ENCODE measurements around the gene HADHA.

HADHA gene

GRCh38 chr2:26229595-26229994, 14.8 kb downstream of the HADHA start:
- no peaks in the 10 kb centered on the region for H3K9me2 ChIP-seq (replicated peaks; ENCODE audit: insufficient read depth, low read length)
- no peak overlapping the region for H3K27ac ChIP-seq (ENCODE audit: low read depth, low read length)
- H3F3A ChIP-seq (ENCODE audit: insufficient read depth): no peaks in the 10 kb centered on the region
- TF ChIP-seq CTCF (IDR thresholded peaks at IDR 0.05; ENCODE audit: insufficient read depth, low read length, poor library complexity, severe bottlenecking) (no peak), EZH2phosphoT487 (conservative IDR thresholded peaks at IDR 0.05; ENCODE audit: low read length) (no peak)
- H2AFZ ChIP-seq (ENCODE audit: low read depth, low read length, severe bottlenecking): no peak overlapping the region
- H3K4me2 ChIP-seq (ENCODE audit: low read depth, low read length, poor library complexity, severe bottlenecking): no peak overlapping the region
- H3K9ac ChIP-seq (ENCODE audit: low read length): no peak overlapping the region
- no peaks in the 10 kb centered on the region for H3K9me3 ChIP-seq (ENCODE audit: insufficient read depth, low read length)
- H3K27me3 ChIP-seq (ENCODE audit: low read length): no peaks in the 10 kb centered on the region
- H3K36me3 ChIP-seq (ENCODE audit: low read length): peaks cover 51% of the 10 kb centered on the region; the same call in 1 of the 2 replicates
- H4K20me1 ChIP-seq (ENCODE audit: low read depth, low read length): no peaks in the 10 kb centered on the region
- no peaks in the 10 kb centered on the region for H3K79me2 ChIP-seq (ENCODE audit: insufficient read depth, low read length)
- H3K4me3 ChIP-seq (ENCODE audit: insufficient read depth, low read length, poor library complexity, severe bottlenecking): no peak overlapping the region

GRCh38 chr2:26224095-26224494, 20.3 kb downstream of the HADHA start:
- no peak overlapping the region for H3K4me2 ChIP-seq (ENCODE audit: low read depth, low read length, poor library complexity, severe bottlenecking)
- no peaks in the 10 kb centered on the region for H4K20me1 ChIP-seq (ENCODE audit: low read depth, low read length)
- no peaks in the 10 kb centered on the region for H3K79me2 ChIP-seq (ENCODE audit: insufficient read depth, low read length)
- no peaks in the 10 kb centered on the region for H3K9me2 ChIP-seq (replicated peaks; ENCODE audit: insufficient read depth, low read length)
- H2AFZ ChIP-seq (ENCODE audit: low read depth, low read length, severe bottlenecking): no peak overlapping the region
- H3K4me3 ChIP-seq (ENCODE audit: insufficient read depth, low read length, poor library complexity, severe bottlenecking): no peak overlapping the region
- H3K9me3 ChIP-seq (ENCODE audit: insufficient read depth, low read length): no peaks in the 10 kb centered on the region
- peaks cover 33% of the 10 kb centered on the region for H3K36me3 ChIP-seq (ENCODE audit: low read length)
- H3K27ac ChIP-seq (ENCODE audit: low read depth, low read length): no peak overlapping the region
- no peak for TF ChIP-seq CTCF (IDR thresholded peaks at IDR 0.05; ENCODE audit: insufficient read depth, low read length, poor library complexity, severe bottlenecking)
- TF ChIP-seq EZH2phosphoT487 (conservative IDR thresholded peaks at IDR 0.05; ENCODE audit: low read length): no peak
- no peaks in the 10 kb centered on the region for H3F3A ChIP-seq (ENCODE audit: insufficient read depth)
- no peak overlapping the region for H3K9ac ChIP-seq (ENCODE audit: low read length)
- H3K27me3 ChIP-seq (ENCODE audit: low read length): no peaks in the 10 kb centered on the region

- H3F3A ChIP-seq (ENCODE audit: insufficient read depth): no peaks in the 10 kb centered on the region
- no peak overlapping the region for H3K9ac ChIP-seq (ENCODE audit: low read length)
- no peak overlapping the region for H2AFZ ChIP-seq (ENCODE audit: low read depth, low read length, severe bottlenecking)
- no peaks in the 10 kb centered on the region for H3K79me2 ChIP-seq (ENCODE audit: insufficient read depth, low read length)
- H3K4me2 ChIP-seq (ENCODE audit: low read depth, low read length, poor library complexity, severe bottlenecking): no peak overlapping the region
- H3K36me3 ChIP-seq (ENCODE audit: low read length): peaks cover 31% of the 10 kb centered on the region
- no peaks in the 10 kb centered on the region for H3K9me2 ChIP-seq (replicated peaks; ENCODE audit: insufficient read depth, low read length)
- H3K4me3 ChIP-seq (ENCODE audit: insufficient read depth, low read length, poor library complexity, severe bottlenecking): no peak overlapping the region
- H3K27me3 ChIP-seq (ENCODE audit: low read length): no peaks in the 10 kb centered on the region
- no peak overlapping the region for H3K27ac ChIP-seq (ENCODE audit: low read depth, low read length)
- TF ChIP-seq CTCF (IDR thresholded peaks at IDR 0.05; ENCODE audit: insufficient read depth, low read length, poor library complexity, severe bottlenecking) (no peak), EZH2phosphoT487 (conservative IDR thresholded peaks at IDR 0.05; ENCODE audit: low read length) (no peak)
- H3K9me3 ChIP-seq (ENCODE audit: insufficient read depth, low read length): peaks cover 2% of the 10 kb centered on the region; the same call in 1 of the 2 replicates
- no peaks in the 10 kb centered on the region for H4K20me1 ChIP-seq (ENCODE audit: low read depth, low read length)
These were observed 21.4 kb downstream of the HADHA start for GRCh38 chr2:26223018-26223417.
